Stomach (tissue), 9 donors: Measurements from ENCODE around the gene PPOX. TPM values are rescaled to one million over a fixed set of nuclear protein-coding genes. Genes with fewer than 3 reads are reported as not detected.
A peak's percentile ranks its signal among the peaks of the same experiment; 100 is the strongest.

Experiments used
- DNase-seq, 2 donors: peaks; one replicate each; pipeline versions ENCODE4 v3.0.0 to v3.0.0-alpha.2; 2013 to 2019
- H3K27ac ChIP-seq, 5 donors: fragments of 200-600 bp in 4 of 5; sonication (generic) in 4 of 5; one replicate each; pipeline ENCODE4 v1.5.1; 2013 to 2019; ENCODE audit warnings: mild to moderate bottlenecking in 1 of 5, moderate library complexity in 1 of 5
- H3K27me3 ChIP-seq, 3 donors: fragments of 200-600 bp; sonication (generic); one replicate each; pipeline ENCODE4 v1.5.1; 2017 to 2019; ENCODE audit warnings: mixed run types in 1 of 3
- H3K36me3 ChIP-seq, 4 donors: fragments of 200-600 bp; sonication (generic); 1 replicate in 3 of 4; 2 replicates in 1 of 4; pipeline ENCODE4 v1.5.1; 2016 to 2019
- H3K4me1 ChIP-seq, 4 donors: fragments of 200-600 bp; sonication (generic); one replicate each; pipeline ENCODE4 v1.5.1; 2016 to 2019
- H3K4me3 ChIP-seq, 4 donors: fragments of 200-600 bp; sonication (generic) in 3 of 4; one replicate each; pipeline ENCODE4 v1.5.1; 2016 to 2019; ENCODE audit warnings: mild to moderate bottlenecking in 1 of 4
- H3K9me3 ChIP-seq, 4 donors: fragments of 200-600 bp; sonication (generic); one replicate each; pipeline ENCODE4 v1.5.1; 2016 to 2019
- EP300 ChIP-seq: sonication (generic); formaldehyde crosslinking; IDR thresholded peaks from one replicate; pipeline ENCODE4 v1.6.1; 2017; ENCODE audit warnings: antibody characterized with exemption
- POLR2A ChIP-seq, 4 donors: fragments of 450-650 bp; IDR thresholded peaks; one replicate each; pipeline ENCODE4 v1.6.1; 2016; ENCODE audit warnings: antibody characterized with exemption in 4 of 4, control low read depth in 2 of 4, mild to moderate bottlenecking in 1 of 4, moderate library complexity in 1 of 4
- POLR2AphosphoS5 ChIP-seq, 3 donors: sonication (generic); formaldehyde crosslinking; IDR thresholded peaks; one replicate each; pipeline ENCODE4 v1.6.1; 2016; ENCODE audit warnings: antibody characterized with exemption in 3 of 3
- WGBS, 5 donors: extraction: QIAGEN DNeasy Blood & Tissue Kit in 3 of 5; methylation state at CpG; one replicate each; pipeline versions ENCODE4 v1.1.5 to v1.1.7; 2013 to 2018; 5-methylcytosine and 5-hydroxymethylcytosine counted together
- intact Hi-C: fragments of 100-400 bp; cut with DNase I; formaldehyde crosslinking; loops from one replicate; pipeline ENCODE4 v1.15.1; 2023; ENCODE audit warnings: low total_unique reads
- polyA plus RNA-seq, 3 donors: library from polyadenylated mRNA; stranded (reverse); fragments of 200-250 nt; gene quantifications; one replicate each; pipeline ENCODE4 v1.2.3, GENCODE V29; 2013
- total RNA-seq, 5 donors: library from RNA; depleted of rRNA; stranded (reverse); fragments of >200 nt; gene quantifications; one replicate each; pipeline versions ENCODE4 v1.1.0 to v1.2.3, GENCODE V29; 2014 to 2016
- TF ChIP-seq, protein P1 (sequence below), 7 experiments: fragments of 450-650 bp in 4 of 7; fragments of 200-600 bp in 3 of 7; sonication (generic) in 3 of 7; IDR thresholded peaks; one replicate each; pipeline ENCODE4 v1.5.1; 2016 to 2019; ENCODE audit warnings: antibody characterized with exemption in 7 of 7, control low read depth in 2 of 7, mild to moderate bottlenecking in 1 of 7
- donor health status: healthy with polysubstance abuse.
- donor health status: Bipolar disorder and iron deficiency.
- donor health status: healthy.

Gene PPOX
- total and polyA plus RNA-seq, 8 donors: 9.5 to 52.7 (median 31.8) TPM

DNA sequence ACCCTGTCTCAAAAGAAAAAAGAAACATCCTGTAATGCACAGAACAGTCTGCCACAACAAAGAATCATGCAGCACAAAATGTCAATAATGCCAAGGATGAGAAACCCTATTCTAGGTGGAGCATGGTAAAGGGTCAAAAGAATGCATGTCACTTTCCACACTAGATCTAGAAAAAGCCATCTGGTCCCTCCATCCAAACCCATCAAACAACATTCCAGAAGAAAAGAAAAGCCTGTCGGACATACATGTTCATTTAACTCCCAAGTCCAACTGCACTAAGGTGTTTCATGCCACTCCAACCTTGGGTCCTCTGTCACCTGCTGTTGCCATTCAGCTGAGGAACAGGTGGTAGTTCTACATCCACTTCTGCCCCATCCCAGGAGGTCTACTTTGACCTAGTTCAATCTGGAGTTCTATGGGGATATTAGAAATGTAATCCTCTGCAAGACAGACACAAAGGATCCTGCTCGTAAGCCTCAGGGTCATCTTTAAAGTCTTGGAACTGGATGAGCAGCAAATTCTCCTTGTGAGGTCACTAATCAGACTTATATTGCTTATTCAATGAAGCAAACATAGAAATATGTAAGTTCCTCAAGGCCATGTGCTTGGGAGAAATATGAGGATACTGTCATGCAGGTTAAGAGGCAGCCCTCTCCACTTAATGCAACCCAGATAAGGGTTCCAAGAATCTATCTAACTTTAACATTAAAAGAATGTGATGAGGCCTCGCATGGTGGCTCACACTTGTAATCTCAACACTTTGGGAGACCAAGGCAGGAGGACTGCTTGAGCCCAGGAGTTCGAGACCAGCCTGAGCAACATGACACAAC lies 37.4 kb upstream of the PPOX start:
- intact Hi-C loops: no loop called here

DNA sequence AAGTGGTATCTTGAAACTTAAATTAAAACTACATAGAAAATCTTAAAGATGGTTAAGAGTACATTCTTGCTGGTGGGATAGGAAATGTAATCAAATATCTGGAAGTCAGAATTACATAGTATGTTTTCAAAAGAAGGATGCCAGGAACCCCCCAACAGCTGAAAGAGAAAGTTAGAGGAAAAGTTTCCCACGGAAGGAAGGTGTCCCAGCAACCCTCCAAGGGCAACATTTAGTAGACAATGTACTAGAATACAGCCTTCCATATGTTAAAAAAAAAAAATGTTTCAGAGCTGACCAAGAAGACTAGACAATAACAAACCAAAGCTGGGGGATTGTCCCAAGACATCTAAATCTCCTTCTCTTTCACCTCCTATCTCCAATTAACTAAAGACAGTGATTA lies 36.0 kb upstream of the PPOX start:
- Histone ChIP-seq H3K4me3 (no peak overlapping the region), H3K9me3 (no peaks in the 10 kb centered on the region), H3K36me3 (peaks cover 28 to 52% (median 47%) of the 10 kb centered on the region in 4 donors), H3K27ac (peak overlapping the region in 1 of 5 donors; percentile 19), H3K4me1 (peaks cover 28 to 73% (median 61%) of the 10 kb centered on the region in 4 donors), H3K27me3 (no peaks in the 10 kb centered on the region)
- TF ChIP-seq, protein P1, sequence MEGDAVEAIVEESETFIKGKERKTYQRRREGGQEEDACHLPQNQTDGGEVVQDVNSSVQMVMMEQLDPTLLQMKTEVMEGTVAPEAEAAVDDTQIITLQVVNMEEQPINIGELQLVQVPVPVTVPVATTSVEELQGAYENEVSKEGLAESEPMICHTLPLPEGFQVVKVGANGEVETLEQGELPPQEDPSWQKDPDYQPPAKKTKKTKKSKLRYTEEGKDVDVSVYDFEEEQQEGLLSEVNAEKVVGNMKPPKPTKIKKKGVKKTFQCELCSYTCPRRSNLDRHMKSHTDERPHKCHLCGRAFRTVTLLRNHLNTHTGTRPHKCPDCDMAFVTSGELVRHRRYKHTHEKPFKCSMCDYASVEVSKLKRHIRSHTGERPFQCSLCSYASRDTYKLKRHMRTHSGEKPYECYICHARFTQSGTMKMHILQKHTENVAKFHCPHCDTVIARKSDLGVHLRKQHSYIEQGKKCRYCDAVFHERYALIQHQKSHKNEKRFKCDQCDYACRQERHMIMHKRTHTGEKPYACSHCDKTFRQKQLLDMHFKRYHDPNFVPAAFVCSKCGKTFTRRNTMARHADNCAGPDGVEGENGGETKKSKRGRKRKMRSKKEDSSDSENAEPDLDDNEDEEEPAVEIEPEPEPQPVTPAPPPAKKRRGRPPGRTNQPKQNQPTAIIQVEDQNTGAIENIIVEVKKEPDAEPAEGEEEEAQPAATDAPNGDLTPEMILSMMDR (IDR thresholded peaks at IDR 0.05): no peak
- no peak for TF ChIP-seq EP300
- no peak for TF ChIP-seq POLR2A (IDR thresholded peaks at IDR 0.05)
- TF ChIP-seq POLR2AphosphoS5 (IDR thresholded peaks at IDR 0.05): no peak
- DNase-seq: no peak
- intact Hi-C loops: no loop called here
- WGBS, 5 donors: 26 to 61% (median 43%) methylated on average over 1 of the region's 1 CpG

More for the DNA sequence above, 37.4 kb upstream of the PPOX start:
- Histone ChIP-seq H3K36me3 (peaks cover 39 to 62% (median 61%) of the 10 kb centered on the region in 4 donors), H3K27me3 (no peaks in the 10 kb centered on the region), H3K9me3 (no peaks in the 10 kb centered on the region), H3K4me3 (no peak overlapping the region), H3K27ac (no peak overlapping the region), H3K4me1 (peaks cover 21 to 60% (median 48%) of the 10 kb centered on the region in 4 donors)
- TF ChIP-seq POLR2A (IDR thresholded peaks at IDR 0.05): no peak
- TF ChIP-seq, protein P1 (IDR thresholded peaks at IDR 0.05): no peak
- no peak for TF ChIP-seq POLR2AphosphoS5 (IDR thresholded peaks at IDR 0.05)
- no peak for TF ChIP-seq EP300
- DNase-seq: no peak
- 90 to 96% (median 93%) methylated on average over 4 of the region's 4 CpGs for WGBS, 5 donors

DNA sequence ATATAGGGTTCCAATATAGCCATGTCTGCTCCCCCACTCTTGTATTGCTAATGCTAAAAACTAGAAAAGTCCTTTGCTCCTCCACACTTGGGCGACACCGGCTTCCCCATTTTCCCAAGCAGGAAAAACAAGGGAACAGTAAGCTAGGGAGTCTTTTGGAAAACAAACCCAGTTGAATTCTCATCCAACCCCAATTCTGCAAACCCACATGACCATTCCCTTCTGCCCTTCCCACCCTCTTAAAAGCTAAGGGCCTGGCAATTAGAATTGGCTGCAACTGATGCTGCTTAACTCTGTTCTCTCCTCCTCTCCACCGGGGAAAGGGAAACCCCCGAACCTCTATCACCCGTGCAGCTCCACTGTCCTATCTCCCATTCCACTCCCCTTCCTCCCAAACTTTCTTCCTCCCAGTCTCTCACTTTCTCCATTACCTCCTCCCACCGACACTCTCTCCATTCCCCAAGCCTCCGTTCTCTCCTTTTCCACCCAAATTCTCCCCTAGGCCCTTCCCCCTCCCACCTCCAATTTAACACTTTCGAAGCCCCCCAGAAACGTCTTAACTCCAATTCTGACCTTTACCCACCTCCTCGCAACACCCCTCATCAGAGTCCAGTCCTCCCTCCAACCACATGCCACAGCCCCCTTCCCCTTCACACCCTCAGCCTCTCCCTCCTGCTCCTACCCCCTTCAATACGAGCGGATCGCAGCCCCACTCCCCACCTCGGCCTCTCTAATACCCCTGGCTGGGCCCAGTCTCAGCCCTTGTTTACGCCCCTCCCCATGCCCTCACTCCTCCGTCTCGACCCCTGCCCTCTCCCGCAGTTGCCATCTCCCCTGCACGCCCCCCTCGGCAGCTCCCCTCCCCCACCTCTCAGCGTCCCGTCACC lies 34.5 kb upstream of the PPOX start:
- H3K27ac ChIP-seq: peak overlapping the region; percentile 90 to 97 (median 96)
- intact Hi-C loops: no loop called here
- H3K27me3 ChIP-seq: no peaks in the 10 kb centered on the region
- H3K4me3 ChIP-seq: peak overlapping the region; percentile 66 to 79 (median 74)
- peaks cover 21 to 37% (median 32%) of the 10 kb centered on the region in 4 donors for H3K36me3 ChIP-seq
- WGBS, 5 donors: 4 to 6% (median 5%) methylated on average over 22 of the region's 22 CpGs
- no peaks in the 10 kb centered on the region for H3K9me3 ChIP-seq
- peak in 1 of 2 donors; percentile 54 for DNase-seq
- TF ChIP-seq, protein P1 (IDR thresholded peaks at IDR 0.05): no peak
- TF ChIP-seq POLR2AphosphoS5 (IDR thresholded peaks at IDR 0.05) (no peak), POLR2A (IDR thresholded peaks at IDR 0.05) (no peak), EP300 (no peak)
- peaks cover 28 to 71% (median 59%) of the 10 kb centered on the region in 4 donors for H3K4me1 ChIP-seq
